Measurements from ENCODE around the gene OR10G3. TPM values are rescaled to one million over a fixed set of nuclear protein-coding genes. Genes with fewer than 3 reads are reported as not detected.

The OR10G3 gene
- total RNA-seq, 1 donor from 2014 or later: not detected

GRCh38 chr14:21533294-21533693, 46.6 kb downstream of the OR10G3 start:
- Histone ChIP-seq H3K9me3 (no peaks in the 10 kb centered on the region), H3K4me3 (no peak overlapping the region), H3K36me3 (no peaks in the 10 kb centered on the region), H3K27ac (no peak overlapping the region), H3K4me1 (peaks cover 0 to 4% of the 10 kb centered on the region in 2 donors), H3K27me3 (peaks cover 2% of the 10 kb centered on the region)
- intact Hi-C loops (cut with DNase I): no loop called here
- no peak for TF ChIP-seq CTCF (IDR thresholded peaks at IDR 0.05)
- DNase-seq (ENCODE audit: low spot score in 2 of 2): no peak

GRCh38 chr14:21529515-21529914, 50.4 kb downstream of the OR10G3 start:
- intact Hi-C loops (cut with DNase I): no loop called here
- no peak for DNase-seq (ENCODE audit: low spot score in 2 of 2)
- Histone ChIP-seq H3K9me3 (no peaks in the 10 kb centered on the region), H3K27me3 (no peaks in the 10 kb centered on the region), H3K27ac (no peak overlapping the region), H3K4me1 (peaks cover 4 to 6% of the 10 kb centered on the region in 2 donors), H3K36me3 (no peaks in the 10 kb centered on the region), H3K4me3 (no peak overlapping the region)
- TF ChIP-seq CTCF (IDR thresholded peaks at IDR 0.05): no peak

GRCh38 chr14:21528381-21529348, 51.2 kb downstream of the OR10G3 start:
- H3K27me3 ChIP-seq: no peaks in the 10 kb centered on the region
- no peak for DNase-seq (ENCODE audit: low spot score in 2 of 2)
- intact Hi-C loops (cut with DNase I): no loop called here
- H3K4me1 ChIP-seq: peaks cover 4 to 6% of the 10 kb centered on the region in 2 donors
- no peak overlapping the region for H3K27ac ChIP-seq
- H3K4me3 ChIP-seq: no peak overlapping the region
- TF ChIP-seq CTCF (IDR thresholded peaks at IDR 0.05): no peak
- H3K36me3 ChIP-seq: peaks cover 0 to 3% of the 10 kb centered on the region in 2 donors
- H3K9me3 ChIP-seq: no peaks in the 10 kb centered on the region

- Histone ChIP-seq H3K9me3 (no peaks in the 10 kb centered on the region), H3K4me1 (peaks cover 4 to 6% of the 10 kb centered on the region in 2 donors), H3K36me3 (peaks cover 0 to 3% of the 10 kb centered on the region in 2 donors), H3K4me3 (peak overlapping the region in 1 of 2 donors; percentile 88), H3K27me3 (no peaks in the 10 kb centered on the region), H3K27ac (no peak overlapping the region)
- TF ChIP-seq CTCF (IDR thresholded peaks at IDR 0.05): no peak
- intact Hi-C loops (cut with DNase I): no loop called here
- no peak for DNase-seq (ENCODE audit: low spot score in 2 of 2)
Observed at GRCh38 chr14:21527318-21527679, 52.6 kb downstream of the OR10G3 start.

GRCh38 chr14:21526672-21527317, 53.1 kb downstream of the OR10G3 start:
- peak overlapping the region; percentile 26 to 67 for H3K27ac ChIP-seq
- intact Hi-C loops (cut with DNase I): loop anchor here (1.0 kb wide), 2 partner anchors 15 to 49 kb away; partner anchors contain the start of genes METTL3 and TOX4
- peaks cover 0 to 3% of the 10 kb centered on the region in 2 donors for H3K36me3 ChIP-seq
- no peaks in the 10 kb centered on the region for H3K27me3 ChIP-seq
- DNase-seq (ENCODE audit: low spot score in 2 of 2): no peak
- H3K4me1 ChIP-seq: peaks cover 4 to 6% of the 10 kb centered on the region in 2 donors
- TF ChIP-seq CTCF (IDR thresholded peaks at IDR 0.05): no peak
- peak overlapping the region; percentile 59 to 88 for H3K4me3 ChIP-seq
- no peaks in the 10 kb centered on the region for H3K9me3 ChIP-seq

Measured in ascending aorta (tissue), 2 donors.